ENCODE data around the gene SYNDIG1L.

- TF ChIP-seq REST (IDR thresholded peaks at IDR 0.05; ENCODE audit: insufficient replicate concordance, low read depth), result no peak
- TF ChIP-seq POLR2AphosphoS5 (IDR thresholded peaks at IDR 0.05; ENCODE audit: low read depth), result no peak
- TF ChIP-seq CTCF (IDR thresholded peaks at IDR 0.05; ENCODE audit: insufficient read depth, low read length), result peak; percentile 65
- no peak for TF ChIP-seq SPI1 (IDR thresholded peaks at IDR 0.05; ENCODE audit: borderline replicate concordance, low read depth)
Measured at GRCh38 chr14:74362361-74362915, 63.6 kb downstream of the SYNDIG1L start.

Measured in HL-60 (cell line).